WERI-Rb-1 (cell line): ENCODE measurements around the gene SKAP1.
"Not testable (repeated sequence)": the region's sequence is repeated elsewhere in the genome, so short reads cannot be mapped to it uniquely, and the experiment has no call there.

Source experiments
- DNase-seq: peaks from one replicate; pipeline ENCODE4 v3.0.0-alpha.2; 2020
- H3K27ac ChIP-seq: fragments of 250-450 bp; sonication (Bioruptor Pico); 2 replicates; pipeline ENCODE4 v1.5.1; 2020; ENCODE audit warnings: mild to moderate bottlenecking, moderate library complexity
- H3K27me3 ChIP-seq: fragments of 250-450 bp; sonication (Bioruptor Pico); 2 replicates; pipeline ENCODE4 v1.5.1; 2021; ENCODE audit warnings: mild to moderate bottlenecking, low read depth, moderate library complexity; ENCODE audit not compliant: insufficient read depth, severe bottlenecking
- H3K36me3 ChIP-seq: fragments of 250-450 bp; sonication (Bioruptor Pico); 2 replicates; pipeline ENCODE4 v1.5.1; 2020; ENCODE audit warnings: mild to moderate bottlenecking, moderate library complexity
- H3K4me3 ChIP-seq: 2 replicates; pipeline ENCODE4 v1.5.1; 2011; ENCODE audit warnings: low read depth, mild to moderate bottlenecking, control low read depth, low read length
- H3K9me3 ChIP-seq: fragments of 250-450 bp; sonication (Bioruptor Pico); 2 replicates; pipeline ENCODE4 v1.5.1; 2021; ENCODE audit warnings: mild to moderate bottlenecking, moderate library complexity; ENCODE audit not compliant: severe bottlenecking
- TF ChIP-seq, protein P1 (sequence below): IDR thresholded peaks from 2 replicates; pipeline ENCODE4 v1.5.1; 2011; ENCODE audit warnings: low read depth, mild to moderate bottlenecking, control low read depth, inconsistent platforms, low read length

The SKAP1 gene

DNA sequence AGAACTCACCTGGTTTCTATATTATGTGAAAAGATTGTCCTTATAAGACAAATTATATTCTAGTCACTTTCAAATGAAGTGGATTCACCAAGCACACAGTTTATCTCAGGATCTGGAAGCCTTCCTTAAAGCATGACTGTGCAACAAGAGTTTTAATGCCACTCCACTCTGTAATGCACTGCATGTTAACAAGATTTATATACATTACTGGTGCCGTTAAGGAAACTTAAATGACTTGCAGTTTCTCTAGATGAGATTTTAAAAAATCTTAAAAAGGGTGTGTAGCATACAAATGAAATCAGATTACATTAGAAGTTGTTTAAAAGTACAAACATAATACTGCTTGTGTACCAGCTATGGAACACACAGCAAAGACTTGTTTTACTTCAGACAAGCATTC is 171.7 kb downstream of the SKAP1 start:
- Histone ChIP-seq H3K36me3 (no peaks in the 10 kb centered on the region), H3K9me3 (no peaks in the 10 kb centered on the region), H3K4me3 (no peak overlapping the region), H3K27me3 (no peaks in the 10 kb centered on the region), H3K27ac (no peak overlapping the region)
- TF ChIP-seq, protein P1, sequence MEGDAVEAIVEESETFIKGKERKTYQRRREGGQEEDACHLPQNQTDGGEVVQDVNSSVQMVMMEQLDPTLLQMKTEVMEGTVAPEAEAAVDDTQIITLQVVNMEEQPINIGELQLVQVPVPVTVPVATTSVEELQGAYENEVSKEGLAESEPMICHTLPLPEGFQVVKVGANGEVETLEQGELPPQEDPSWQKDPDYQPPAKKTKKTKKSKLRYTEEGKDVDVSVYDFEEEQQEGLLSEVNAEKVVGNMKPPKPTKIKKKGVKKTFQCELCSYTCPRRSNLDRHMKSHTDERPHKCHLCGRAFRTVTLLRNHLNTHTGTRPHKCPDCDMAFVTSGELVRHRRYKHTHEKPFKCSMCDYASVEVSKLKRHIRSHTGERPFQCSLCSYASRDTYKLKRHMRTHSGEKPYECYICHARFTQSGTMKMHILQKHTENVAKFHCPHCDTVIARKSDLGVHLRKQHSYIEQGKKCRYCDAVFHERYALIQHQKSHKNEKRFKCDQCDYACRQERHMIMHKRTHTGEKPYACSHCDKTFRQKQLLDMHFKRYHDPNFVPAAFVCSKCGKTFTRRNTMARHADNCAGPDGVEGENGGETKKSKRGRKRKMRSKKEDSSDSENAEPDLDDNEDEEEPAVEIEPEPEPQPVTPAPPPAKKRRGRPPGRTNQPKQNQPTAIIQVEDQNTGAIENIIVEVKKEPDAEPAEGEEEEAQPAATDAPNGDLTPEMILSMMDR: no peak
- DNase-seq: no peak

DNA sequence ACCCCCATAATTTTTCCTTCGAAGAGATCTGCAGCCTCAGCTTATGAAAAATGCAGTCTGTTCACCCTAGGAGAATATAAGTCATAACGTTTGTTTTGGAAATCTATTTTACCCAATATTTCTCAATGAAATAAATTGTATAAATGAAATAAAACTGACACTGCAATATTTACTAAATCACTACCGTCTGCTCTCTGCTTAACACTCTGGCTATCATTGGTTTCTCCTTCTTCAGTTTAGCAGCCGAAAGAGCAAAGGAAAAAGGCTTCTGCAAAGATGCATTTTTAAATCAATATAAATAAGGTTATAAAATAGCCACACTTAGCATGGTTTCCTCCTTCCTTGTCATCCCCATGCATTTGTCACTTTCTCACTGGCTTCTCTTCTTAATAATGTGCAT is 174.3 kb downstream of the SKAP1 start:
- Histone ChIP-seq H3K9me3 (no peaks in the 10 kb centered on the region), H3K36me3 (no peaks in the 10 kb centered on the region), H3K4me3 (no peak overlapping the region), H3K27ac (no peak overlapping the region), H3K27me3 (no peaks in the 10 kb centered on the region)
- TF ChIP-seq, protein P1: no peak
- no peak for DNase-seq

DNA sequence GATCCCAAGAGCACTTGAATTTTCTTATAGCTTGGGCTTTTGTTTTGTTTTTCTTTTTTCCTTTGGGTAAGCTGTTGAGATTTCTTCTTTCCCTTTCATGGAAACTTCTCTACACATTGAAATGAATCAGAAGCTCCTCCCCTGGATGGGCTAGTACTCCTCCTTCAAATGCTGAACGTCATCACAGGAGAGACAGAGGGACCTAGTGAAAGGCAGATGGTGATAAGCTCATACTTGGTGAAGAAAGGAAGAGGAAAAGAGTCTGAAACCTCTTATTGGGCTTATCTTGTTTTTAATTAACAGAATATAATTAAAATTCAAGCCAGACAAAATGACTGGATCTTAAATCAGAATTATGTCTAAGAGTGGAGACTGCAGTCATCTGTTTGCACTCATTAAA is 175.1 kb downstream of the SKAP1 start:
- DNase-seq: no peak
- no peaks in the 10 kb centered on the region for H3K36me3 ChIP-seq
- H3K4me3 ChIP-seq: no peak overlapping the region
- H3K27ac ChIP-seq: no peak overlapping the region
- TF ChIP-seq, protein P1: no peak
- no peaks in the 10 kb centered on the region for H3K9me3 ChIP-seq
- H3K27me3 ChIP-seq: no peaks in the 10 kb centered on the region

DNA sequence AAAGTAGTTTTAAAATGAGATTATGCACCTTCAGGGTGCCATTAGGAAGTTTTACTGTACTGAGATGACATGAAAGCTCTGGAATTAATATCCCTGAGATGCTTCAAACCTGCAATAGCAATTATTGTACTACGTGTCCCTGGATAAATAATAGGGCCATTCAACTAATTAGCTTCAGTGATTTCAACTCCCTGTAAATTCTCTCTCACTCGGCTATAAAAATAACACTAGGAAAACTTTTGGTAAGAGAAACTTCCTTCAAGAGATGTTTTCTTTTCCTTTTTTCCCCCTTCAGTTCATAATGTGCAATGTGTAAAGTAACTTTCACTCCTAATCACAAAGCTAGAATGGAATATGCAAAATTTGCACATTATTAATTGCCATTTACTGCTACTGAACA is 176.0 kb downstream of the SKAP1 start:
- Histone ChIP-seq H3K36me3 (no peaks in the 10 kb centered on the region), H3K27me3 (no peaks in the 10 kb centered on the region), H3K9me3 (no peaks in the 10 kb centered on the region), H3K27ac (no peak overlapping the region), H3K4me3 (no peak overlapping the region)
- TF ChIP-seq, protein P1: no peak
- DNase-seq: no peak

DNA sequence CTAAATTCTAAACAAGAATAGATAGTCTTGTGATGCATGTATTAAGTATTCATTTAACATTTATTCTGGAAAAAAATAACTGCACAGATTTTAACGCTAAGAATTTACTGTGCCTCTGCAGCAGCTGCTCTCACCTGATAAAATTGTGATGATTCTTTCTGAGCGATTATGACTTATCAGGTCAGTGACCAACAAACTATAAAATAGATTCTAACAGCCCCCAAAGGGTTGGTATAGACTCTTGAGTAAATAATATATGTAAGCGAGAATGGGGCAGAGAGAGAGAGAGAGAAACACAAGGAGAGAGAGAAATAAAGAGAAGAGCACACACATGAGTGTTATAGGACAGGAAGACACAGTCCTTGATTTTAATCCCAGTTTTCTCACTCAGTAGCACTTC is 178.1 kb downstream of the SKAP1 start:
- Histone ChIP-seq H3K36me3 (no peaks in the 10 kb centered on the region), H3K27ac (no peak overlapping the region), H3K9me3 (no peaks in the 10 kb centered on the region), H3K27me3 (no peaks in the 10 kb centered on the region), H3K4me3 (no peak overlapping the region)
- TF ChIP-seq, protein P1: no peak
- DNase-seq: no peak

DNA sequence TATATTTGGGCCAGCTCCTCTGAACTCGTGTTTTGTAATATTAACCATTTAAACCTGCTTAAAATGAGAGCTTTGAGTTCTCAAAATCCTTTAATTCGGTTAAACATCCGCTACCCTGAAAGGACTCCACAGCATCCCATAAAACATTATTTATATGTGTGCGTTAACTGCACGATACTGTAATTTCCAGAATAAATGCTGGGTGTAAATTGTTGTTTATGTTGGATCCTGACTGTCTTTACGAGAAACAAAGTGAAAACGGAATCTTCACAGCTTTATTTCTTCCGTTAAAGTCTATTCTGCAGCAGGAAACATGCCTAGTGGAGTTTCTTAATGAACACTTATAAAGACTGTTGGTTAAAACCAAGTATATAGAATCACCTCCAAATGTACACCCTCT is 179.1 kb downstream of the SKAP1 start:
- no peaks in the 10 kb centered on the region for H3K27me3 ChIP-seq
- no peak overlapping the region for H3K4me3 ChIP-seq
- TF ChIP-seq, protein P1: no peak
- DNase-seq: no peak
- H3K27ac ChIP-seq: no peak overlapping the region
- no peaks in the 10 kb centered on the region for H3K9me3 ChIP-seq
- no peaks in the 10 kb centered on the region for H3K36me3 ChIP-seq

DNA sequence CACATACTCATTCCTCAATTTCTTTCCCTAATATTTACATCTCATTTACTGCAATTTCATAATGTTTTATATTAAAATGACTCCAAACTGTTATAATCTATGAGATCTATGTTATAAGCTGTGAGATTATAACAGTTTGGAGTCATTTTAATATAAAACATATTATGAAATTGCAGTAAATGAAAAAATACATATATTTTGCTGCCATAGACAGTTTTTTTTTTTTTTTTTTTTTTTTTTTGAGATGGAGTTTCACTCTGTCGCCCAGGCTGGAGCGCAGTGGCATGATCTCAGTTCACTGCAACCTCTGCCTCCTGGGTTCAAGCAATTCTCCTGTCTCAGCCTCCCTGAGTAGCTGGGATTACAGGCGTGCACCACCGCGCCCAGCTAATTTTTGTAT is 180.0 kb downstream of the SKAP1 start:
- H3K27me3 ChIP-seq, H3K9me3 ChIP-seq, H3K27ac ChIP-seq, DNase-seq, H3K36me3 ChIP-seq, H3K4me3 ChIP-seq: not testable (repeated sequence)
